GM23338 (cell line): ENCODE data around the gene CPXM2. TPM values are rescaled to one million over a fixed set of nuclear protein-coding genes. Genes with fewer than 3 reads are reported as not detected.

Experiments used
- ATAC-seq: fragments of 200-7000 bp; cut with Tn5 transposase; 3 replicates; pipeline ENCODE4 v1.9.1; 2020
- DNase-seq: peaks from one replicate; pipeline ENCODE4 v3.0.0-alpha.2; 2015; ENCODE audit warnings: low spot score
- H2AFZ ChIP-seq: fragments of 200-600 bp; sonication (generic); 2 replicates; pipeline ENCODE4 v1.8.0; 2016; ENCODE audit warnings: antibody characterized with exemption, mild to moderate bottlenecking, moderate library complexity
- H3F3A ChIP-seq: fragments of 200-600 bp; sonication (generic); replicated peaks from 2 replicates; pipeline ENCODE4 v1.8.0; 2017; ENCODE audit warnings: antibody characterized with exemption, mixed run types, low read depth
- H3K27ac ChIP-seq: fragments of 200-600 bp; sonication (generic); 2 replicates; pipeline ENCODE4 v1.6.1; 2016; ENCODE audit warnings: low read depth
- H3K27me3 ChIP-seq: fragments of 200-600 bp; sonication (generic); 2 replicates; pipeline ENCODE4 v1.8.0; 2016; ENCODE audit warnings: mild to moderate bottlenecking, mixed run types, moderate library complexity; ENCODE audit not compliant: insufficient read depth
- H3K36me3 ChIP-seq: fragments of 200-600 bp; sonication (generic); 2 replicates; pipeline ENCODE4 v1.8.0; 2016; ENCODE audit warnings: mild to moderate bottlenecking; ENCODE audit not compliant: insufficient read depth
- H3K4me1 ChIP-seq: fragments of 200-600 bp; sonication (generic); 2 replicates; pipeline ENCODE4 v1.8.0; 2016; ENCODE audit warnings: mild to moderate bottlenecking, moderate library complexity; ENCODE audit not compliant: insufficient read depth
- H3K4me2 ChIP-seq: fragments of 200-600 bp; sonication (generic); 2 replicates; pipeline ENCODE4 v1.7.1; 2017; ENCODE audit warnings: mixed run types
- H3K4me3 ChIP-seq: fragments of 200-600 bp; sonication (generic); 2 replicates; pipeline ENCODE4 v1.6.1; 2016; ENCODE audit warnings: mixed run types
- H3K79me2 ChIP-seq: fragments of 200-600 bp; sonication (generic); replicated peaks from 2 replicates; pipeline ENCODE4 v1.8.0; 2017; ENCODE audit warnings: mild to moderate bottlenecking; ENCODE audit not compliant: insufficient read depth
- H3K9me2 ChIP-seq: fragments of 200-600 bp; sonication (generic); 2 replicates; pipeline ENCODE4 v1.8.0; 2017; ENCODE audit not compliant: insufficient read depth
- H4K20me1 ChIP-seq: fragments of 200-600 bp; sonication (generic); replicated peaks from 2 replicates; pipeline ENCODE4 v1.8.0; 2017; ENCODE audit warnings: mild to moderate bottlenecking; ENCODE audit not compliant: insufficient read depth
- H3K27ac Mint-ChIP-seq: 2 replicates; pipeline ENCODE4 v1.8.0; 2020; ENCODE audit warnings: inconsistent platforms, mild to moderate bottlenecking, moderate library complexity, mixed read lengths
- H3K27me3 Mint-ChIP-seq: 3 replicates; pipeline ENCODE4 v1.8.0; 2022; ENCODE audit warnings: low read depth, mild to moderate bottlenecking, moderate library complexity, mixed read lengths, inconsistent platforms; ENCODE audit not compliant: insufficient read depth, poor library complexity
- H3K36me3 Mint-ChIP-seq: 3 replicates; pipeline ENCODE4 v1.8.0; 2021; ENCODE audit warnings: low read depth, mild to moderate bottlenecking, inconsistent platforms, moderate library complexity, mixed read lengths
- H3K4me1 Mint-ChIP-seq: 3 replicates; pipeline ENCODE4 v1.8.0; 2020; ENCODE audit warnings: mild to moderate bottlenecking, inconsistent platforms, mixed read lengths
- H3K4me3 Mint-ChIP-seq: 3 replicates; pipeline ENCODE4 v1.8.0; 2021; ENCODE audit warnings: moderate library complexity, mild to moderate bottlenecking, inconsistent platforms, mixed read lengths
- H3K9me3 Mint-ChIP-seq: 3 replicates; pipeline ENCODE4 v1.8.0; 2020; ENCODE audit warnings: moderate library complexity, mild to moderate bottlenecking, inconsistent platforms, mixed read lengths
- CREB1 ChIP-seq: fragments of 250-450 bp; sonication (Bioruptor Pico); IDR thresholded peaks from 2 replicates; pipeline ENCODE4 v1.5.0; 2020; ENCODE audit warnings: low read depth, mild to moderate bottlenecking, moderate library complexity
- EZH2 ChIP-seq: fragments of 200-600 bp; sonication (generic); IDR thresholded peaks from one replicate; pipeline ENCODE4 v1.8.0; 2017; ENCODE audit warnings: antibody characterized with exemption, mild to moderate bottlenecking, low read depth; ENCODE audit not compliant: unreplicated experiment
- EZH2phosphoT487 ChIP-seq: fragments of 200-600 bp; sonication (generic); IDR thresholded peaks from one replicate; pipeline ENCODE4 v1.8.1; 2018; ENCODE audit warnings: antibody characterized with exemption; ENCODE audit not compliant: unreplicated experiment
- JUNB ChIP-seq: IDR thresholded peaks from one replicate; pipeline ENCODE4 v1.6.1; 2016; ENCODE audit warnings: antibody characterized with exemption; ENCODE audit not compliant: unreplicated experiment
- NANOG ChIP-seq: IDR thresholded peaks from 2 replicates; pipeline ENCODE4 v1.6.1; 2016; ENCODE audit warnings: antibody characterized with exemption, borderline replicate concordance
- POLR2AphosphoS5 ChIP-seq: IDR thresholded peaks from 2 replicates; pipeline ENCODE4 v1.6.1; 2016; ENCODE audit warnings: antibody characterized with exemption, low read depth
- STAT1 ChIP-seq: IDR thresholded peaks from one replicate; pipeline ENCODE4 v1.6.1; 2016; ENCODE audit warnings: antibody characterized with exemption; ENCODE audit not compliant: unreplicated experiment
- ZNF114 ChIP-seq: fragments of 250-450 bp; sonication (Bioruptor Pico); IDR thresholded peaks from 2 replicates; pipeline ENCODE4 v1.5.0; 2020; ENCODE audit warnings: mild to moderate bottlenecking, moderate library complexity
- ZNF331 ChIP-seq: fragments of 250-450 bp; sonication (Bioruptor Pico); IDR thresholded peaks from 2 replicates; pipeline ENCODE4 v1.5.0; 2020; ENCODE audit warnings: low read depth, mild to moderate bottlenecking, moderate library complexity
- polyA plus RNA-seq: library from polyadenylated mRNA; unstranded; fragments of >200 nt; fragmentation: Nextera tagmentation; extraction: Ambion mirVana; gene quantifications from 2 replicates; pipeline ENCODE4 v1.2.1, GENCODE V29; 2016
- total RNA-seq: library from RNA; depleted of rRNA; stranded (reverse); fragments of >200 nt; shearing (Covaris generic); gene quantifications from 2 replicates; pipeline ENCODE4 v1.2.3, GENCODE V29; 2014
- TF ChIP-seq, protein P1 (sequence below), 2 experiments: fragments of 200-600 bp in 1 of 2; sonication (generic) in 1 of 2; conservative IDR thresholded peaks; 2 replicates each; pipeline versions ENCODE4 v1.5.1 to v1.6.1; 2016 to 2017; ENCODE audit warnings: antibody characterized with exemption in 2 of 2, low read depth in 2 of 2, mild to moderate bottlenecking in 2 of 2, moderate library complexity in 1 of 2
- TF ChIP-seq, protein P2 (sequence below): IDR thresholded peaks from one replicate; pipeline ENCODE4 v1.6.1; 2018; ENCODE audit warnings: antibody characterized with exemption; ENCODE audit not compliant: unreplicated experiment
- TF ChIP-seq, protein P3 (sequence below): fragments of 250-450 bp; sonication (Bioruptor Pico); IDR thresholded peaks from 2 replicates; pipeline ENCODE4 v1.5.0; 2020; ENCODE audit warnings: mild to moderate bottlenecking, moderate library complexity

The CPXM2 gene
- total and polyA plus RNA-seq, 2 experiments from 2014 or later = 1.6 to 8.1 TPM

DNA sequence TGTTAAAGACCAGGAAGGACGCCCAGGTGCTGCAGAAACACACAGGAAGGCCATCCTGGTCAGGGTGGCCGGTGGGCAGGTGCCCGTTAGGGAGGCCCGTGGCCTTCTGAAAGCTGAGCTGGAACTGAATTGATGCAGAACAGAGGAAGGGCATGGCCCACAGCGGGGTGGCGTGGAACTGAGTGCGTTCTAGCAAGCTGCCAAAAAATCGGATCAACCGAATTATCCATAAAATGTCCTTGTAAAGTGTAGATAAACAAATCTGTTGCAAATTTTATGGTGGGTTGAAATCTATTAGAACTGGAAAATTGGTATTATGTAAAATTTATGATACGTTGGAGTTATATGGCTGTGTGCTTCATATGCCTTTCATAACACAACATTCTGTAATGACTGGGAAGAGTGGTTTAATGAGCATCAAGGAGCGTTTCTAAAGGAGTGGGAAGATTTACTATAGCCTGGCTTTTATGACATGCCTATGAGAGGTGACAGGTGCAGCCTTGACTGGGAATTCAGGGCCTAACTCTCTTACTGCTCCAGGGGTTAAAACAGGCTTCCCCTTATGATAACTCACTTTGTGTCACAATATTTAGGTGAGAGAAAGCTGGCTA is 117.4 kb downstream of the CPXM2 start (continued):
- TF ChIP-seq, protein P1, sequence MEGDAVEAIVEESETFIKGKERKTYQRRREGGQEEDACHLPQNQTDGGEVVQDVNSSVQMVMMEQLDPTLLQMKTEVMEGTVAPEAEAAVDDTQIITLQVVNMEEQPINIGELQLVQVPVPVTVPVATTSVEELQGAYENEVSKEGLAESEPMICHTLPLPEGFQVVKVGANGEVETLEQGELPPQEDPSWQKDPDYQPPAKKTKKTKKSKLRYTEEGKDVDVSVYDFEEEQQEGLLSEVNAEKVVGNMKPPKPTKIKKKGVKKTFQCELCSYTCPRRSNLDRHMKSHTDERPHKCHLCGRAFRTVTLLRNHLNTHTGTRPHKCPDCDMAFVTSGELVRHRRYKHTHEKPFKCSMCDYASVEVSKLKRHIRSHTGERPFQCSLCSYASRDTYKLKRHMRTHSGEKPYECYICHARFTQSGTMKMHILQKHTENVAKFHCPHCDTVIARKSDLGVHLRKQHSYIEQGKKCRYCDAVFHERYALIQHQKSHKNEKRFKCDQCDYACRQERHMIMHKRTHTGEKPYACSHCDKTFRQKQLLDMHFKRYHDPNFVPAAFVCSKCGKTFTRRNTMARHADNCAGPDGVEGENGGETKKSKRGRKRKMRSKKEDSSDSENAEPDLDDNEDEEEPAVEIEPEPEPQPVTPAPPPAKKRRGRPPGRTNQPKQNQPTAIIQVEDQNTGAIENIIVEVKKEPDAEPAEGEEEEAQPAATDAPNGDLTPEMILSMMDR (conservative IDR thresholded peaks at IDR 0.05; ENCODE audit: low read depth in 2 of 2) = no peak
- TF ChIP-seq ZNF331 (CRISPR knock-in tag) = no peak
- TF ChIP-seq, protein P2, sequence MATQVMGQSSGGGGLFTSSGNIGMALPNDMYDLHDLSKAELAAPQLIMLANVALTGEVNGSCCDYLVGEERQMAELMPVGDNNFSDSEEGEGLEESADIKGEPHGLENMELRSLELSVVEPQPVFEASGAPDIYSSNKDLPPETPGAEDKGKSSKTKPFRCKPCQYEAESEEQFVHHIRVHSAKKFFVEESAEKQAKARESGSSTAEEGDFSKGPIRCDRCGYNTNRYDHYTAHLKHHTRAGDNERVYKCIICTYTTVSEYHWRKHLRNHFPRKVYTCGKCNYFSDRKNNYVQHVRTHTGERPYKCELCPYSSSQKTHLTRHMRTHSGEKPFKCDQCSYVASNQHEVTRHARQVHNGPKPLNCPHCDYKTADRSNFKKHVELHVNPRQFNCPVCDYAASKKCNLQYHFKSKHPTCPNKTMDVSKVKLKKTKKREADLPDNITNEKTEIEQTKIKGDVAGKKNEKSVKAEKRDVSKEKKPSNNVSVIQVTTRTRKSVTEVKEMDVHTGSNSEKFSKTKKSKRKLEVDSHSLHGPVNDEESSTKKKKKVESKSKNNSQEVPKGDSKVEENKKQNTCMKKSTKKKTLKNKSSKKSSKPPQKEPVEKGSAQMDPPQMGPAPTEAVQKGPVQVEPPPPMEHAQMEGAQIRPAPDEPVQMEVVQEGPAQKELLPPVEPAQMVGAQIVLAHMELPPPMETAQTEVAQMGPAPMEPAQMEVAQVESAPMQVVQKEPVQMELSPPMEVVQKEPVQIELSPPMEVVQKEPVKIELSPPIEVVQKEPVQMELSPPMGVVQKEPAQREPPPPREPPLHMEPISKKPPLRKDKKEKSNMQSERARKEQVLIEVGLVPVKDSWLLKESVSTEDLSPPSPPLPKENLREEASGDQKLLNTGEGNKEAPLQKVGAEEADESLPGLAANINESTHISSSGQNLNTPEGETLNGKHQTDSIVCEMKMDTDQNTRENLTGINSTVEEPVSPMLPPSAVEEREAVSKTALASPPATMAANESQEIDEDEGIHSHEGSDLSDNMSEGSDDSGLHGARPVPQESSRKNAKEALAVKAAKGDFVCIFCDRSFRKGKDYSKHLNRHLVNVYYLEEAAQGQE = no peak

DNA sequence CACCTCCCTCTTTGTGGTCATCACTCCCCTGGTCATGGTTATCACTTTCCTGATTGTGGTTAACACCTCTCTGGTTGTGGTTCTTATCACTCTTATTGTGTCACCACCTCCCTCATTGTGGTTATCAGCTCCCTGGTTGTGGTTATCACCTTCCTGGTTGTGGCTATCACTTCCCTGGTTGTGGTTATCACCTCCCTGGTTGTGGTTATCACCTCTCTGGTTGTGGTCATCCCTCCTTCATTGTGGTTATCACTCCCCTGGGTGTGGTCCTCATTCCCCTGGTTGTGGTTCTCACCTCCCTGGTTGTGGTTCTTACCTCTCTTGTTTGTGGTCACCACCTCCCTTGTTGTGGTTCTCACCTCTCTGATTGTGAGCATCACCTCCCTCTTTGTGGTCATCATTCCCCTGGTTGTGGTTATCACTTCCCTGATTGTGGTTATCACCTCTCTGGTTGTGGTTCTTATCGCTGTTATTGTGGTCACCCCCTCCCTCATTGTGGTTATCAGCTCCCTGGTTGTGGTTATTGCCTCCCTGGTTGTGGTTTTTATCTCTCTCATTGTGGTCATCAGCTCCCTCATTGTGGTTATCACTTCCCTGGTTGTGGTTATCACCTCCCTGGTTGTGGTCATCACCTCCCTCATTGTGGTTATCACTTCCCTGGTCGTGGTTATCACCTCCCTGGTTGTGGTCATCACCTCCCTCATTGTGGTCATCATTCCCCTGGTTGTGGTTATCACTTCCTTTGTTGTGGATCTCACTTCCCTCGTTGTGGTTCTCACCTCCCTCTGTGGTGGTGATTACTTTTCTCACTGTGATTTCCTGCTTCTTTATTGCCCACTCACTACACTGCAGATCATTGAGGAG is 118.7 kb downstream of the CPXM2 start:
- H3K9me2 ChIP-seq = 0 out of 2 replicates have a peak, but pooled peaks cover 3% of the 10 kb centered on the region
- H3K27ac Mint-ChIP-seq = no peak overlapping the region
- H3K4me1 Mint-ChIP-seq = peaks cover 7% of the 10 kb centered on the region
- no peak for DNase-seq
- no peak overlapping the region for H3K4me3 ChIP-seq
- H3K4me3 Mint-ChIP-seq = no peak overlapping the region
- no peak overlapping the region for H3K27ac ChIP-seq
- H3K36me3 Mint-ChIP-seq = no peaks in the 10 kb centered on the region; the same call in 2 of the 3 replicates
- no peaks in the 10 kb centered on the region for H3K9me3 Mint-ChIP-seq
- H3K4me1 ChIP-seq = no peaks in the 10 kb centered on the region
- no peaks in the 10 kb centered on the region for H4K20me1 ChIP-seq
- no peaks in the 10 kb centered on the region for H3K36me3 ChIP-seq
- H3K79me2 ChIP-seq = no peaks in the 10 kb centered on the region
- no peak overlapping the region for H3K4me2 ChIP-seq
- no peaks in the 10 kb centered on the region for H3K27me3 ChIP-seq
- H2AFZ ChIP-seq = no peak overlapping the region
- ATAC-seq = no peak
- peaks cover 2% of the 10 kb centered on the region for H3K27me3 Mint-ChIP-seq
- H3F3A ChIP-seq = no peaks in the 10 kb centered on the region
- TF ChIP-seq POLR2AphosphoS5 = no peak
- no peak for TF ChIP-seq ZNF331 (CRISPR knock-in tag)
- no peak for TF ChIP-seq JUNB
- TF ChIP-seq, protein P3, sequence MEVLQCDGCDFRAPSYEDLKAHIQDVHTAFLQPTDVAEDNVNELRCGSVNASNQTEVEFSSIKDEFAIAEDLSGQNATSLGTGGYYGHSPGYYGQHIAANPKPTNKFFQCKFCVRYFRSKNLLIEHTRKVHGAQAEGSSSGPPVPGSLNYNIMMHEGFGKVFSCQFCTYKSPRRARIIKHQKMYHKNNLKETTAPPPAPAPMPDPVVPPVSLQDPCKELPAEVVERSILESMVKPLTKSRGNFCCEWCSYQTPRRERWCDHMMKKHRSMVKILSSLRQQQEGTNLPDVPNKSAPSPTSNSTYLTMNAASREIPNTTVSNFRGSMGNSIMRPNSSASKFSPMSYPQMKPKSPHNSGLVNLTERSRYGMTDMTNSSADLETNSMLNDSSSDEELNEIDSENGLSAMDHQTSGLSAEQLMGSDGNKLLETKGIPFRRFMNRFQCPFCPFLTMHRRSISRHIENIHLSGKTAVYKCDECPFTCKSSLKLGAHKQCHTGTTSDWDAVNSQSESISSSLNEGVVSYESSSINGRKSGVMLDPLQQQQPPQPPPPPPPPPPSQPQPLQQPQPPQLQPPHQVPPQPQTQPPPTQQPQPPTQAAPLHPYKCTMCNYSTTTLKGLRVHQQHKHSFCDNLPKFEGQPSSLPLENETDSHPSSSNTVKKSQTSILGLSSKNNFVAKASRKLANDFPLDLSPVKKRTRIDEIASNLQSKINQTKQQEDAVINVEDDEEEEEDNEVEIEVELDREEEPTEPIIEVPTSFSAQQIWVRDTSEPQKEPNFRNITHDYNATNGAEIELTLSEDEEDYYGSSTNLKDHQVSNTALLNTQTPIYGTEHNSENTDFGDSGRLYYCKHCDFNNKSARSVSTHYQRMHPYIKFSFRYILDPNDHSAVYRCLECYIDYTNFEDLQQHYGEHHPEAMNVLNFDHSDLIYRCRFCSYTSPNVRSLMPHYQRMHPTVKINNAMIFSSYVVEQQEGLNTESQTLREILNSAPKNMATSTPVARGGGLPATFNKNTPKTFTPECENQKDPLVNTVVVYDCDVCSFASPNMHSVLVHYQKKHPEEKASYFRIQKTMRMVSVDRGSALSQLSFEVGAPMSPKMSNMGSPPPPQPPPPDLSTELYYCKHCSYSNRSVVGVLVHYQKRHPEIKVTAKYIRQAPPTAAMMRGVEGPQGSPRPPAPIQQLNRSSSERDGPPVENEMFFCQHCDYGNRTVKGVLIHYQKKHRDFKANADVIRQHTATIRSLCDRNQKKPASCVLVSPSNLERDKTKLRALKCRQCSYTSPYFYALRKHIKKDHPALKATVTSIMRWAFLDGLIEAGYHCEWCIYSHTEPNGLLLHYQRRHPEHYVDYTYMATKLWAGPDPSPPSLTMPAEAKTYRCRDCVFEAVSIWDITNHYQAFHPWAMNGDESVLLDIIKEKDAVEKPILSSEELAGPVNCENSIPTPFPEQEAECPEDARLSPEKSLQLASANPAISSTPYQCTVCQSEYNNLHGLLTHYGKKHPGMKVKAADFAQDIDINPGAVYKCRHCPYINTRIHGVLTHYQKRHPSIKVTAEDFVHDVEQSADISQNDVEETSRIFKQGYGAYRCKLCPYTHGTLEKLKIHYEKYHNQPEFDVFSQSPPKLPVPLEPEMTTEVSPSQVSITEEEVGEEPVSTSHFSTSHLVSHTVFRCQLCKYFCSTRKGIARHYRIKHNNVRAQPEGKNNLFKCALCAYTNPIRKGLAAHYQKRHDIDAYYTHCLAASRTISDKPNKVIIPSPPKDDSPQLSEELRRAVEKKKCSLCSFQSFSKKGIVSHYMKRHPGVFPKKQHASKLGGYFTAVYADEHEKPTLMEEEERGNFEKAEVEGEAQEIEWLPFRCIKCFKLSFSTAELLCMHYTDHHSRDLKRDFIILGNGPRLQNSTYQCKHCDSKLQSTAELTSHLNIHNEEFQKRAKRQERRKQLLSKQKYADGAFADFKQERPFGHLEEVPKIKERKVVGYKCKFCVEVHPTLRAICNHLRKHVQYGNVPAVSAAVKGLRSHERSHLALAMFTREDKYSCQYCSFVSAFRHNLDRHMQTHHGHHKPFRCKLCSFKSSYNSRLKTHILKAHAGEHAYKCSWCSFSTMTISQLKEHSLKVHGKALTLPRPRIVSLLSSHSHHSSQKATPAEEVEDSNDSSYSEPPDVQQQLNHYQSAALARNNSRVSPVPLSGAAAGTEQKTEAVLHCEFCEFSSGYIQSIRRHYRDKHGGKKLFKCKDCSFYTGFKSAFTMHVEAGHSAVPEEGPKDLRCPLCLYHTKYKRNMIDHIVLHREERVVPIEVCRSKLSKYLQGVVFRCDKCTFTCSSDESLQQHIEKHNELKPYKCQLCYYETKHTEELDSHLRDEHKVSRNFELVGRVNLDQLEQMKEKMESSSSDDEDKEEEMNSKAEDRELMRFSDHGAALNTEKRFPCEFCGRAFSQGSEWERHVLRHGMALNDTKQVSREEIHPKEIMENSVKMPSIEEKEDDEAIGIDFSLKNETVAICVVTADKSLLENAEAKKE = no peak
- no peak for TF ChIP-seq ZNF114 (CRISPR knock-in tag)
- TF ChIP-seq NANOG = no peak
- TF ChIP-seq STAT1 = no peak
- TF ChIP-seq EZH2 = no peak
- no peak for TF ChIP-seq CREB1 (CRISPR knock-in tag)
- no peak for TF ChIP-seq EZH2phosphoT487
